ENCODE data around the gene NEXN.
A peak's percentile ranks its signal among the peaks of the same experiment; 100 is the strongest.

Gene NEXN

DNA sequence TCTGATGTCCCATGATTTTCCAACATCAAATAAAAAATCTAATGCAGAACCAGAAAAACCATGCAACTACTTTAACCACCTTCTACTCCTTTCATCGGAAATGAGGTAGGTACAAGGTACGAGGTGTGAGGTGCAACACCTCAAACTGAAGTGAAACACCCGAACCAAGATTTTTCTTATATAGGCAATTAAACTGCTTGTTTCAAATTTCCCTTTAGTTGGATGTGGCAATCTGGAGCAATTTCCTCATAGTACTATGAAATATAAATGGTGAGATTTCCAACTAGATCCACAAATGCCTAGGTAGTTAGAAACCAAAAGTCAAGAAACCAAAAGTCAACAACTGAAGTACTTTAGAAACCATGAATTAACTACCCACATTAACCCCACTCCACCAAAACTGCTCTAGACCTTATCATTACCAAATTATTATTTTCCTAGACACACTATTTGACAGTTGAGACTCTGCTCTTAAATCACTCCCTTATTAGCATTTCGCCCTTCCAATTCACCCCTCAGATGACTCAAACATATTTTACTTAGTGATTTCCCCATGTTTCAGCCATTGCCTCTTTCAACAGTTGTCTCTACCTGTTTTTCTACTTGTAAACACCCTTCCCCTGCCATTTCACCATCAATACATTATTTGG is 52.6 kb downstream of the NEXN start:
- intact Hi-C loops (cut with DNase I; ENCODE audit: low total_unique reads): no loop called here
- H3K36me3 ChIP-seq: peaks cover 68 to 87% (median 75%) of the 10 kb centered on the region in 3 donors

DNA sequence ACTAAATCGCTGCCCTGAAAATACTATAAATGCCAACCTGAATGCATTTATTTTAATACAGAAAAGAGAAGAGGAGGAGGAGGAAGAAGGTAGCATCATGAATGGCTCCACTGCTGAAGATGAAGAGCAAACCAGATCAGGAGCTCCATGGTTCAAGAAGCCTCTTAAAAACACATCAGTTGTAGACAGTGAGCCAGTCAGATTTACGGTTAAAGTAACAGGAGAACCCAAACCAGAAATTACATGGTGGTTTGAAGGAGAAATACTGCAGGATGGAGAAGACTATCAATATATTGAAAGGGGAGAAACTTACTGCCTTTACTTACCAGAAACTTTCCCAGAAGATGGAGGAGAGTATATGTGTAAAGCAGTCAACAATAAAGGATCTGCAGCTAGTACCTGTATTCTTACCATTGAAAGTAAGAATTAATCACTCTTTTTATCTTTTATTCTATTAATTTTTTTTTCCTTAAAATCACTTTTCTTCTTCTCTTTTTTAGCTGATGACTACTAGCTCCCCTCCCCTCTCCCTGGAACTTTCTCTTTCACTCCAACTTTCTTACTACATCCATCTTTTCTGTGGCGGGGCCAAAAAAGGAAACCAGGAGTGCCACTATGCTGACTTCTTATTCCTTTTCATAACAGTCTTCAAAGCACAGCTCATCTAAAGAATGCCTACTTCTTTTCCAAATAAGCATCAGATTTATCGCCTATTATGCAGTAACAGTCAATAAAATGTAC is 54.1 kb downstream of the NEXN start:
- H3K4me3 ChIP-seq: no peak overlapping the region
- H3K9me3 ChIP-seq: no peaks in the 10 kb centered on the region
- TF ChIP-seq, protein P1, sequence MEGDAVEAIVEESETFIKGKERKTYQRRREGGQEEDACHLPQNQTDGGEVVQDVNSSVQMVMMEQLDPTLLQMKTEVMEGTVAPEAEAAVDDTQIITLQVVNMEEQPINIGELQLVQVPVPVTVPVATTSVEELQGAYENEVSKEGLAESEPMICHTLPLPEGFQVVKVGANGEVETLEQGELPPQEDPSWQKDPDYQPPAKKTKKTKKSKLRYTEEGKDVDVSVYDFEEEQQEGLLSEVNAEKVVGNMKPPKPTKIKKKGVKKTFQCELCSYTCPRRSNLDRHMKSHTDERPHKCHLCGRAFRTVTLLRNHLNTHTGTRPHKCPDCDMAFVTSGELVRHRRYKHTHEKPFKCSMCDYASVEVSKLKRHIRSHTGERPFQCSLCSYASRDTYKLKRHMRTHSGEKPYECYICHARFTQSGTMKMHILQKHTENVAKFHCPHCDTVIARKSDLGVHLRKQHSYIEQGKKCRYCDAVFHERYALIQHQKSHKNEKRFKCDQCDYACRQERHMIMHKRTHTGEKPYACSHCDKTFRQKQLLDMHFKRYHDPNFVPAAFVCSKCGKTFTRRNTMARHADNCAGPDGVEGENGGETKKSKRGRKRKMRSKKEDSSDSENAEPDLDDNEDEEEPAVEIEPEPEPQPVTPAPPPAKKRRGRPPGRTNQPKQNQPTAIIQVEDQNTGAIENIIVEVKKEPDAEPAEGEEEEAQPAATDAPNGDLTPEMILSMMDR (IDR thresholded peaks at IDR 0.05): no peak
- H3K4me1 ChIP-seq: peaks cover 0 to 24% (median 0%) of the 10 kb centered on the region in 4 donors
- peak overlapping the region in 1 of 2 donors; percentile 5 for H3K27ac ChIP-seq
- intact Hi-C loops (cut with DNase I; ENCODE audit: low total_unique reads): no loop called here
- no peaks in the 10 kb centered on the region for H3K27me3 ChIP-seq
- H3K36me3 ChIP-seq: peaks cover 69 to 86% (median 75%) of the 10 kb centered on the region in 3 donors
- DNase-seq: no peak

More for the DNA sequence above, 52.6 kb downstream of the NEXN start:
- TF ChIP-seq, protein P1 (IDR thresholded peaks at IDR 0.05): no peak
- no peaks in the 10 kb centered on the region for H3K9me3 ChIP-seq
- no peak overlapping the region for H3K27ac ChIP-seq
- no peak for DNase-seq
- peaks cover 0 to 11% (median 0%) of the 10 kb centered on the region in 4 donors for H3K4me1 ChIP-seq
- H3K4me3 ChIP-seq: no peak overlapping the region
- H3K27me3 ChIP-seq: no peaks in the 10 kb centered on the region

DNA sequence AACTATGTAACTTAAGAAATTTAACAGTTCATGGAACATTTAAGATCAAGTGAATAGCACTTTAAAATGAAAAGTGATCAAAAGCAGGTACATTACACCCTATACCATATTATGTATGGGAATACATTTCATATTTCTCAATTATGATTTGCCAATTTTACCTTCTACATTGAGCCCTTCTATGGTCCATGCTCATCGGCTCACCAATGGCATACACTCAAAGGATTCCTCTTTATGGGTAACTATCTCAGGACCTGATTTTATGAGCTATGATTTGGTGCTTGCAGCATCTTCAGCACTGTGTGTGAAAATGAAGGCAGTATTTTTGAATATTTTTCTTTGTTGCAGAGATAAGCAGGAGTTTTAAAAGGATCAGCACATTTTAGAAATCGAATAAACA is 56.9 kb downstream of the NEXN start:
- no peak overlapping the region for H3K27ac ChIP-seq
- intact Hi-C loops (cut with DNase I; ENCODE audit: low total_unique reads): no loop called here
- H3K9me3 ChIP-seq: no peaks in the 10 kb centered on the region
- H3K27me3 ChIP-seq: no peaks in the 10 kb centered on the region
- no peak for DNase-seq
- peaks cover 0 to 47% (median 11%) of the 10 kb centered on the region in 4 donors for H3K4me1 ChIP-seq
- H3K36me3 ChIP-seq: peaks cover 67 to 80% (median 76%) of the 10 kb centered on the region in 3 donors
- TF ChIP-seq, protein P1 (IDR thresholded peaks at IDR 0.05): no peak
- H3K4me3 ChIP-seq: no peak overlapping the region

DNA sequence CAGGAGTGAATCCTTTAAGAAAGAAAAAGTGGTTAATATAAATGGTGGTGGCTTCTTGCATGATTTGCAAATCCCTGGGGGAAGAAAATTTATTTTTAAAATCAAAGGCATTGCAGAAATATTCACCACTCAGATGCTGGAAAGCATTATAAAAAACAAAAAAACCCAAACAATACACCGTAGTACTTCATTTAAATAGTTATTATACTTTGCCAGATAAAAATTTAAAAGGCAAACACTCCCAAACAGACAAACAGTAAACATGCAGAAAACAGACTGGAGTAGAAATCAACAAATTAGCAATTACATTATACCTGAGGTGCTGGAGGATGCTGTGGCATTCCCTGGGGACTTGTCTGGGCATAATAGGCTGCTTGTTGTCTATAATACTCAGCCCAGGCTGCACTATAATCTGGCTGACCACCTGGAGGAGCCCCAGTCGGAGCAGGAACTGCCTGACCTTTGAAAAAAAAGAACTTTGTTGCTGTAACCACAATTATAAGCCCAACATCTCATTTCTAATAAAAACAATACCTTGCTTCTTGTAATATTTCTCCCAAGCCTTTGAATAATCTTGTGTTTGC is 60.5 kb downstream of the NEXN start:
- no peak for DNase-seq
- peaks cover 0 to 46% (median 13%) of the 10 kb centered on the region in 4 donors for H3K4me1 ChIP-seq
- no peak overlapping the region for H3K27ac ChIP-seq

DNA sequence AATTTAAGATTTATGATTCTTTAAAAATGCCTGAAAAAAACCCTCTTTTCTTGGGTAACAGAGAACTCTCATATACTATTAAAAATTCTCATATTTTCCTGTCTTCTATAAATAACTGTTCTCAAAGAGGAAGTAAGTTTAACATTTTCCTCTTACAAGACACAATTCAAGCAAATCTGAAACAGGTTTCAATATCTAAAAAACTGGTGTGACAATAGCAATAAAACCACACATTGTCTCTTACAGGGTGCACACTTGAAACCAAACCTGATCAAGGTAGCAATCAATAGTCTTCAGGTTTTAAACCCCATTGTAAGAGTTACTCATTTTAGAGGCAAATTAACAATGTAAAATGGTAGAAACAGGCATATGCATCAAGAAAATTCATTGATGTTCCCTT is 62.4 kb downstream of the NEXN start:
- TF ChIP-seq, protein P1 (IDR thresholded peaks at IDR 0.05): no peak
- Histone ChIP-seq H3K27ac (no peak overlapping the region), H3K36me3 (peaks cover 71 to 85% (median 85%) of the 10 kb centered on the region in 3 donors)

More for the DNA sequence above, 60.5 kb downstream of the NEXN start:
- Histone ChIP-seq H3K27me3 (no peaks in the 10 kb centered on the region), H3K4me3 (no peak overlapping the region), H3K9me3 (no peaks in the 10 kb centered on the region), H3K36me3 (peaks cover 66 to 82% (median 72%) of the 10 kb centered on the region in 3 donors)
- TF ChIP-seq, protein P1 (IDR thresholded peaks at IDR 0.05): no peak
- intact Hi-C loops (cut with DNase I; ENCODE audit: low total_unique reads): no loop called here

More for the DNA sequence above, 62.4 kb downstream of the NEXN start:
- no peaks in the 10 kb centered on the region for H3K9me3 ChIP-seq
- H3K27me3 ChIP-seq: no peaks in the 10 kb centered on the region
- intact Hi-C loops (cut with DNase I; ENCODE audit: low total_unique reads): loop anchor here (10.0 kb wide), 1 partner anchor 164 kb away; no protein-coding TSS in a partner anchor
- peaks cover 0 to 46% (median 13%) of the 10 kb centered on the region in 4 donors for H3K4me1 ChIP-seq
- no peak for DNase-seq
- no peak overlapping the region for H3K4me3 ChIP-seq
